NCI-H510A treated with DMSO at 0.1 percent for 48 hours (cell line): ENCODE data around the gene DCXR.

Experiments used
- DNase-seq: peaks from one replicate; lab custom pipeline; 2025; lab: John Stamatoyannopoulos, UW

Gene DCXR

DNA sequence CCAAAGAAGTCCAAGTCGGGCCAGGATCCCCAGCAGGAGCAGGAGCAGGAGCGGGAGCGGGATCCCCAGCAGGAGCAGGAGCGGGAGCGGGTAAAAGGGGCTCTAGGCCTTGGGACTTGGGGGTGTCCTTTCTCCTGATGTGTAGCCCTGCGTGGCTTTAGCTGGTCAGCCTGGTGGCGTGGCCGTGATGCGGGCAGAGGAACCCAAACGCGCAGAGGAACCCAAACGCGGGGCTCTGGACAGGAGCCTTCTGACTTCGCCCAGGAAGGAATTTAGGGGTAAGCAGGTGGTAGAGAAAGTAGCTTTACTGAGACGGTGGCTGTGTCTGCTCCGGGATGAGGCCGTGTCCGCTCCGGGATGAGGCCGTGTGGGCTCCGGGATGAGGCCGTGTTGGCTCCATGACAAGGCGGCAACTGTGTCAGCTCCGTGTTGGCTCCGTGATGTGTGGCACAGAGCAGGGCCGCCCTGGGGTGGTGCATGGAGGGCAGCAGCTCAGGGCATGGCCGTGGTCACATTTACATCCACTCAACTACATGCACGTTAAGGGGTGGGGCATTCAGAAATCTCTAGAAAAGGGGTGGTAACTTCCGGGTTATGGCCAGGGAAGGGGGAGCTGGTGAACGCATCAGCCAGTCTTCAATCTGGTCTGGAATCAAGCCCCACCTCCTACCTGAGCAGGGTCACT, 40.6 kb downstream of the DCXR start:
- no peak for DNase-seq

DNA sequence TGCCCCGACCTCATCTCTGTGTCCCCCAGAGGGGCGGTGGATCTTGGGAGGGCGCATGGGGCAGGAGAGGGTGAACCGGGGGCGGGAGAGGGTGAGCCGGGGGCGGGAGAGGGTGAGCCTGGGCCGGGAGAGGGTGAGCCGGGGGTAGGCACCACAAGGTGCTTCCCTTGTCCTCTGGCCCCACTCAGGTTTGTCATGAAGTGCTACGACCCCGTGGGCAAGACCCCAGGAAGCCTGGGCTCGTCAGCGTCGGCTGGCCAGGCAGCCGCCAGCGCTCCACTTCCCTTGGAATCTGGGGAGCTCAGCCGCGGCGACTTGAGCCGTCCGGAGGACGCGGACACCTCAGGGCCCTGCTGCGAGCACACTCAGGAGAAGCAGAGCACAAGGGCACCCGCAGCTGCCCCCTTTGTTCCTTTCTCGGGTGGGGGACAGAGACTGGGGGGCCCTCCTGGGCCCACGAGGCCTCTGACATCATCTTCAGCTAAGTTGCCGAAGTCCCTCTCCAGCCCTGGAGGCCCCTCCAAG, 41.2 kb downstream of the DCXR start:
- no peak for DNase-seq

DNA sequence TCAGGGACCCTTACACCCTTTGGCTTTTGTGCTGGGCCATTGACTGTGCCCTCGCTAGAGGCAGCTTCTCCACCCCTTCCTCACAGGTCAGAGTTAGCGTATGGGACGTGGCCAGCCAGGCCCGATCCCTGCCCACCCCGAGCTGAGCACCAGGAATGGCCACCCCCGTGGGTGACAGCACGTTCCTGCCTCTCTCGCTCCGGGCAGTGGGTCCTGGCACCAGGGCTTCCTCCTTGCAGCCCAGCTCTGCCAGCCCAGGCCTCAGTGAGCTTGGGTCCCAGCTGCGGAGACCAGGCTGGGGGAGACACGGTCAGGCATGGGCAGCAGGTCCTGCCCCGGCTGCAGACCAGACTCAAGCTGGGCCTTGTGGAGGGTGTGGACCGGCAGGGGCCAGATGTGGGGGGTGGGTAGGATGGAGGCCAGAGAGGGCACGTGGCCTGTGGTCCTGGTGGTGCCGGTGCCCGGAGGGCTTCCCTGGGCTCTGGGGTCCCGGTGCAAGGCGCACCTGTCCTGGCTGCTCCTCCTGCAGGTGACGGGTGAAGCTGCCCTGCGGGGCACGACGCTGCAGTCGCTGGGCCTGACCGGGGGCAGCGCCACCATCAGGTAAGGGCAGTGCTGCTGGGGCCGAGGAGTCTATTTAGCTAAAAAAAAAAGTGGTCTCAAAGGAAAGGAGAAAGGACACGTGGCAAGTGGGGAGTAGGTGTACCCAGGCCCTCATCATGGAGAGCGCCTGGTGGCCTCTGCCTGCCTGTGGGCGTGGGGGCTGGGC, 41.9 kb downstream of the DCXR start:
- DNase-seq, result no peak

DNA sequence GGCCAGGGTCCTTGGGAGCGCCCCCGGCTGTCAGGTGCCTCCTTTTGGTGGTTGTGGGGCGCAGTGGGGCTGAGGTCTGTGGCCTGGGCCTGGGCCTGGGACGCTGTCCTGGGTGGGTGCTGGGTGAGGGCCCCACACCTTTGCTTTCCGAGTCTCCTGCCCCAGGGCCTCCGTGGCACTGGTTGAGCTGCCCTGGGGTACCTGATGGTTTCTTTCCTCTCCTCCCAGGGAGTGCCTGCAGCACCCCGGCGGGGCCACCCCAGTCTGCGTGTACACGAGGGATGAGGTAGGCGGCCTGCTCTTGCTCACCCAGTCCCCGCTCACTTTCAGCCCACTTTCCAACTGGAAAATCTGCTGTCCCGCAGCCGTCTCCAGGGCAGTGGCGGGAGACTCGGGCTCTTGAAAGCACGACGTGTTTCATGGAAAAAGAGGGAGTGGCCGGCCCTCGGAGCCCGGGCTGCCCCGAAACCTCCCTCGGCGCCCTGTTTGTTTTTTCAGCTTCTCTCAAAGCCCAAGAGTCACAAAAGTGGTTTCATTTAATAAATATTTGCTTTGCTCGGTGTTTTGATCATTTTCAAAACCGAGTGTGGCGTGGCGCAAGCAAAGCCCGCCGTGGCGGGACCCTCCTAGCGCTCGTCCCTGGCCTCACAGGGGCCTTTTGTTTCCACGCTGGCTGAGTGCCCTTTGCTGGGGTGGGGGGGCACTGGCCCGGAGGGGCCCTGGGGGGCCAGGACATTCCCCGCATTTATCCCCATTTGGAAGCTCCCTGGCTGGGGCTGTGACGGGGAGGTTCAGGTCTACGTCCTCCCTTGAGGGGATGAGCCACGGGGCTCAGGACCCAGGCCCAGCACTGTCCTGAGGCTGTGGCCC, 42.7 kb downstream of the DCXR start:
- DNase-seq, result no peak

DNA sequence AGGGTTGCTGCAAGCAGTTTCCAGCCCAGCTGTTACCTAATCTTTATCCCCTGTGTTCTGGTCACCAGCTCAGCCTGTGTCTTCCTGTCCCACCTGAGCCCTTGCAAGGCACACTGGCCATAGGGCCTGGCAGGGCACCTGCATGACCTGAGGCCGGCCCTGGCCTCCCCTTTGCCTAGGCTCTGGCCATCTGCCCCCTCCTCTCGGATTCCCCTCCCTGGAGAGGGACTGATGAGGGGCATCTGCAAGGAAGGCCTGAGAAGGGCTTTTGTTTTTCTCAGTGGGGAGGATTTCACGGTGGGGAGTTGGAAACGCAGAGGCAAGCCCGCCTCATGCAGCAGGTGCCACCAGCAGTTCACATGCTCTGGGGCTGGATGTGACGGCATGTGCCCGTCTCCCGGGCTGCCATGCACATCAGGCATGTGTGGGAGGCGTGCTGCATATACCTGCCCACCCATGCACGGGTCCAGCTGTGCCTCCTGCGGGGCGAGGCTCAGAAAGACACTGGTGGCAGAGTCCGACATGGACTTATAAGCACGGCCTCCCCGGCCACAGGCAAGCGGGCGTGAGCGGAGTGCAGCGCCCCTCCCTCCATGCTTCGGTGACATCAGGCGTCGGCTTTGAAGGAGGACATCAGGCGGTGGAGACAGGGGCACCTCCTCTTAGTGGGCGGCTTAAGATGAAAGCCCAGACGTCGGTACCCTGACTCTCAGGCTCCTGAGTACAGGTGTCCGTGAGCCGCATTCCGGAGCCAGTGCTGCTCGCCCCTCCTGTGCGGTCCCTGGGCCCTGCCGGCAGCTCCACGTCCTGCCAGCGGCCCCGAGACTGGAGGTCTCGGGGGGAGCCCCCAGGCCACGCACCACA, 43.5 kb downstream of the DCXR start:
- DNase-seq, result no peak

DNA sequence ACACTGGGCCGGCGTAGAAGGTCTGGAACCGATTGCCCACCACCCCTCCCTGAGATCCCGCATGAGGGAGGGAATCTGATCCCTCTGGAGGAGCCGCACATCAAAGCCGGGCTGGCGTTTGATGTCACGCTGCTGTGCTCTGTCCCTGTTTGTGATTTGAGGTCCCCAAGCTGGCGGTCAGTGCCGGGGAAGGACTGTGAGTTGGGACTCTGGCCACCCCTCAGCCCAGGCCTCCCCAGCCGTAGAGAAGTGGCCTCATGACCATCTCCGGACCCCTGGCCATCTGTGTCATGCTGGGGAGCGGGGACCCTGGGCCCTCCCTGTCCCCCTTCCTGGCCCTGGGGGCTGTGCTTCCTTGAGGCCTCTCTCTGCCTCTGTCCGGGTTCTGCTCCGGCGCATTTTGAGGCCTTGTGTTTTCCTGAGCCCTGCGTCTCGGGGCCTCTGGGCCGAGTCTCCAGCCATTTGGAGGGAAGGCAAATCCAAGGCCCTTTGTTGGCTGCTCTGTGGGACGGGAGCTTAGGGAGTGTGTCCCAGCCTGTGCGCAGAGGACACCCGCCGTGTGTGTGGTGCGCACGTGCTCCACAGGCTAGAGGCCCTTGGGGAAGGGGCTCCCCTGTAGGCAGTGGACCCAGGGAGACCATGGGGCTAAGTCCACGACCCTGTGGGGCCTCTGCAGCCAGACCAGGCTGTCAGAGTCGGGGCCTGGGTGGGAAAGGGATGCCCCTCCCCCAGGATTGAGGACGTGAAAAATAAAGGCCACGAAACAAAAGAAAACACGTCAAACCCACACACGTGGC, 45.0 kb downstream of the DCXR start:
- DNase-seq, result no peak

DNA sequence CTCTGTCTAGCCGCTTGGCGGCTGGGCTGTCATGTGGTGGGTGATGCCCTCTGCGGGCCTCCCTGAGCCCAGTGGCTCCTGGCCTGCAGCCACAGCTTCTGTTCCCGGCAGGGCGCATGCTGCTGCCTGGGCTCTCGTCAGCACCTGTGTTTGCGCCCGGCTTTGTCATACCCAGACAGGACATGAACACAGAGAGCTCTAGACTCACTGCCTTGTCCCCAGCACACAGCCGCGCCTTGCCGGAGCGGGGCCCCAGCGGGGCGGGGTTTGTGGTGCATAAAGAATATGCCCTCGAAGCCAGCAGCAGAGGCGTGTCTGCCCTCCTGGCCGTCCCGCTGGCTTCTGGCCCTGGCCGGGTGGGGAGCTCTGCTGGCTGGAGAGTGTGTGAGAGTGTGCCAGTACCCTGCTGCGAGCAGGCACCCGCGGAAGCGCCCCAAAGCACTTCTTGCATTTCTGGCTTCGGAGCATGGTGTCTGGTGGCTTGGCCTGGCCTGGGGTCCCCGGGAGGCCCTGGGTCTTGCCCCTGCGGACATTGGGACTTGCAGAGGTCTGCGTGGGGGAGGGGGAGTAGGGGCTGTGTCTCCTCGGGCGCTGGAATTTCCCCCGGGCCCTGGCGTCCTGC, 45.7 kb downstream of the DCXR start:
- peak; percentile 78 for DNase-seq

DNA sequence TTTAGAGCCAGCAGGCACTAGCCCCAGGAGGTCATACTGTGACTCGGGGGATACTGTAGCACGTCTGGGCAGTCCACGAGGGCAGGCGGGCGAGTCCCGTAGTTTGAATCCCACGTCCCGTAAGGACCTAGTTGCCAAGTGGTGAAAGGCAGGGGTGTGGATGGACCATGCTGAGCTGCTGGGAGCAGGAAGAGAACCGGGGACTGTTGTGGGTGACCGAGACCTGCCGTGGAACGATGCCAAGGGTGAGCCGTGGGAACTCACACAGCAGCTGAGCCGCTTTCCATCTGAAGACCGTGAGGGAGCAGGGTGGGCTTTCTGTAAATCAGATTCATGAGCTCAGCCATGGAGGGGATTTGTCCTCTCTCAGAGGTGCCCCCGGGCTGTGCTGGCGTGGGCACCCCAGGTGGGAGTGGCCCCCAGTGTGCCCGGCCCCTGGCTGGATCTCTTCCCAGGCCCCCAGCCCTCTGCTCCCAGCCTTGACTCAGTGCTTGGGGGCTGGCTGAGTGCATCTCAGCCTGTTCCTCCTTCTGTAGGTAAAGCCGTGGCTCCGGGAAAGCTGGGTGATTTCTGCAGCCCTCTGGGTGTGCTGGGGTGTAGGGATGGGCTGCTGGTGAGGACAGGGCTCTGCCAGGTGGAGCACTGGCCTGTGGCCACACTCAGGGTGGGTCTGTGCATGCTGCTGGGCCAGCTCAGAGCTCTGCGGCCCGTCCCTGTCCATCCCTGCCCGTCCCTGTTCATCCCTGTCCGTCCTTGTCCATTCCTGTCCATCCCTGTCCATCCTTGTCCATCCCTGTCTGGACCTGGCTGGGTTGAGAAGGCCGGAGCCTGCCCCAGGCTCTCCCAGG, 46.4 kb downstream of the DCXR start:
- no peak for DNase-seq

DNA sequence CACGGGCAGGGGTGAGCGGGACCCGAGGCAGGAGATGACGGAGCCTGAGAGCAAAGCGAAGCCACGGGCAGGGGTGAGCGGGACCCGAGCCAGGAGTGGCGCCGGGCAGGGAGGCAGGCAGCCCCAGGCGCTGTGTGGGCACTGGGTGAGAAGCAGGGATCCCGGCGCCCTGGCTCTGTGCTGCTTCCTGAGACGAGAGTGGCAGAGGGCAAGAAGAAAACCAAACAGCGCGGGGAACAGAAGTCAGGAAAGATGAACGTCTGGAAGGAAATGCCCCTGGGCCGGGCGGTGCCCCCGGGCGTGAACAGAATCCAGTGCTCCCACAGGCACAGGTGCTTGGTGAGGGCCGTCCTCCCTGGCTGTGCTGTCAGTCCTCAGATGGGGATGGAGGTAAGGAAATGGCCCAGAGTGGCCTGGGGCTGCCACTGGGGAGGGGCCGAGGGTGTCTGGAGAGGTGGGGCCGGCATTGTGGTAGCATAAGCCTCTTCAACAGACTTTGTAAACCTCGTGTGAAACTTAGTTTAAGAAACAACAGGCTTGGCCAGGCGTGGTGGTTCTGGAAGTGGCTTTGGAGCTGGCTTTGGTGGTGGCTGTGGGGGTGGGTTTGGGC, 50.2 kb downstream of the DCXR start:
- DNase-seq, result no peak

DNA sequence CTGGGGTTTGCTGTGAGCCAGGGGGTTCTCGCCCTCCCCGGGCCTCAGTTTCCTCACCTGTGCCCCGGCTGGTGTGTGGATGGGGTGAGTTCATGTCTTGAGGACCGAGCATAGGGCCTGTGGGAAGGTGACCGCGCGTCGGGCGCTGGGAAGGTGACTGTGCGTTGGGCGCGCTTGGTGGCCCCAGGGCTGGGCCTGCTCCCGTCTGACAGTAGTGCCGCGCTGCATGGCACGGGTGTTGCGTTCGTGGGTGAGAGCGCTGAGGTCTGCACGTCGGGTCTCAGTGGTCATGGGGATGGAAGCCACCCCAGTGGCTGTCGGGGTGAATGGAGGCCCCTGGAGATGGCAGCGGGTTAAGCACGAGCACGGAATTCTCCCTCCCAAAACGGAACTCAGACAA, 50.9 kb downstream of the DCXR start:
- DNase-seq, result no peak
